Cerebellar nuclear complex (tissue), 1 donor: Measurements from ENCODE around the gene MIS18A.
A peak's percentile ranks its signal among the peaks of the same experiment; 100 is the strongest.
"Not testable (repeated sequence)": the region's sequence is repeated elsewhere in the genome, so short reads cannot be mapped to it uniquely, and the experiment has no call there.

ENCODE experiments used
- DNase-seq, 2 experiments: peaks; one replicate each; lab custom pipeline; 2025; lab: John Stamatoyannopoulos, UW

Gene MIS18A

GRCh38 chr21:32278518-32279376 lies at the start of gene MIS18A:
MIS18A (minus strand) TSS chr21:32279049; CDS start chr21:32279014, 35 bp downstream.
- DNase-seq: peak; percentile 38 to 77

GRCh38 chr21:32328595-32328994 lies 49.7 kb upstream of the MIS18A start:
- DNase-seq: no peak

- DNase-seq: no peak
Observed at GRCh38 chr21:32325706-32326105, 46.9 kb upstream of the MIS18A start.

- no peak for DNase-seq
Observed at GRCh38 chr21:32322676-32323075, 43.8 kb upstream of the MIS18A start.

GRCh38 chr21:32322103-32322502 lies 43.3 kb upstream of the MIS18A start:
- DNase-seq: no peak

- no peak for DNase-seq
Observed at GRCh38 chr21:32321480-32321879, 42.6 kb upstream of the MIS18A start.

GRCh38 chr21:32320726-32321125 lies 41.9 kb upstream of the MIS18A start:
- DNase-seq: no peak

GRCh38 chr21:32320059-32320458 lies 41.2 kb upstream of the MIS18A start:
- no peak for DNase-seq

- no peak for DNase-seq
Observed at GRCh38 chr21:32319012-32319411, 40.2 kb upstream of the MIS18A start.

GRCh38 chr21:32317726-32318125 lies 38.9 kb upstream of the MIS18A start:
- DNase-seq: no peak

GRCh38 chr21:32316361-32317215 lies 37.7 kb upstream of the MIS18A start:
- no peak for DNase-seq

- no peak for DNase-seq
Observed at GRCh38 chr21:32315511-32316281, 36.8 kb upstream of the MIS18A start.

GRCh38 chr21:32314806-32315205 lies 36.0 kb upstream of the MIS18A start:
- DNase-seq: no peak

GRCh38 chr21:32312976-32313375 lies 34.1 kb upstream of the MIS18A start:
- DNase-seq: no peak

- no peak for DNase-seq
Observed at GRCh38 chr21:32312326-32312725, 33.5 kb upstream of the MIS18A start.

GRCh38 chr21:32311621-32312020 lies 32.8 kb upstream of the MIS18A start:
- DNase-seq: no peak

- DNase-seq: not testable (repeated sequence)
Observed at GRCh38 chr21:32310976-32311375, 32.1 kb upstream of the MIS18A start.

GRCh38 chr21:32309906-32310460 lies 31.1 kb upstream of the MIS18A start:
- DNase-seq: no peak

- no peak for DNase-seq
Observed at GRCh38 chr21:32308696-32309095, 29.8 kb upstream of the MIS18A start.

- DNase-seq: no peak
Observed at GRCh38 chr21:32307706-32308105, 28.9 kb upstream of the MIS18A start.

GRCh38 chr21:32306021-32306780 lies 27.4 kb upstream of the MIS18A start:
- DNase-seq: no peak
